ENCODE results near the gene BCAT1.

BCAT1 gene

DNA sequence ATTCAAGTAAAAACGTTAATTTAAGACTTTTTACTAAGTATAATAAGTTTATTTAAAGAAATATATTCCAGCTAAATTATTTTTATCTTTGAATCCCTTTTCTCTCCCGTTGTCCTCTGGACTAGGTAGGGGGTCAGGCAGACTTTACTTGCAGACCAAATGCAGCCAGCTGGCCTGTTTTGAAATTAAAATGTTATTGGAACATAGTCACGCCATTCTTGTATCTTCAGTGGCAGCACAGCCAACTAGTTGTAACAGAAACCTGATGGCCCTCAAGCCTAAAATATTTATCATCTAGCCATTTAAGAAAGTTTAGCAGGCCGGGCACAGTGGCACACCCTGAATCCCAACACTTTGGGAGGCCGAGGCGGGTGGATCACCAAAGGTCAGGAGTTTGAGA is 52.7 kb downstream of the BCAT1 start:
- no peaks in the 10 kb centered on the region for H3K9me2 ChIP-seq (replicated peaks; ENCODE audit: control insufficient read depth, low read length)

DNA sequence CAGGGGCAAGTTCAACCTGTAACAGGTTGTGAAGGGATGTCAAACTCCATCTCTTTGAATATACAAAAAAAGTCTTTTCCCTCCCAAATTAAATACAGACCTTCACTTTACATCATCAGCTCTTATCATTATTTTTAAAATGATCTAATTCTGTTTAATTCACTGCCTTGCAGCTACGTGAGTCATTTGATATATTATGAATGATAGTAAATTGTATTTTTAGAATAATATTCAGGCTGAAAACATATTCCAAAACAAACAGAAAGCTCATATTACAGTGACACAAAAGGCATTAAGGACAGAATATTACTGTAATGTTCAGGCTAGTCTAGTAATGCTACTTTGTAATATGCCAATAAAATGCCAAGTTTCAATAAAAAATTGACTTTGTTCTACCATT is 53.3 kb downstream of the BCAT1 start:
- Histone ChIP-seq H3K4me1 (ENCODE audit: control insufficient read depth, low read length) (no peaks in the 10 kb centered on the region), H3K4me2 (ENCODE audit: low read length) (no peak overlapping the region), H3K9me3 (ENCODE audit: control insufficient read depth, insufficient read depth, low read length) (no peaks in the 10 kb centered on the region), H3K9me2 (replicated peaks; ENCODE audit: control insufficient read depth, low read length) (no peaks in the 10 kb centered on the region), H3F3A (ENCODE audit: control insufficient read depth, insufficient read depth) (0 out of 2 replicates have a peak, but pooled peaks cover 5% of the 10 kb centered on the region), H3K27ac (ENCODE audit: low read depth, low read length) (no peak overlapping the region), H3K79me2 (ENCODE audit: control insufficient read depth, low read length) (peaks cover 52% of the 10 kb centered on the region), H3K4me3 (ENCODE audit: low read length) (no peak overlapping the region), H3K27me3 (ENCODE audit: control insufficient read depth, low read length) (no peaks in the 10 kb centered on the region), H3K36me3 (ENCODE audit: control insufficient read depth, low read length) (peaks cover 69% of the 10 kb centered on the region), H4K20me1 (ENCODE audit: control insufficient read depth, insufficient read depth, low read depth, low read length) (0 out of 2 replicates have a peak, but pooled peaks cover 6% of the 10 kb centered on the region)
- TF ChIP-seq EZH2phosphoT487 (IDR thresholded peaks at IDR 0.05; ENCODE audit: borderline replicate concordance, low read length), result no peak
- TF ChIP-seq, protein P1, sequence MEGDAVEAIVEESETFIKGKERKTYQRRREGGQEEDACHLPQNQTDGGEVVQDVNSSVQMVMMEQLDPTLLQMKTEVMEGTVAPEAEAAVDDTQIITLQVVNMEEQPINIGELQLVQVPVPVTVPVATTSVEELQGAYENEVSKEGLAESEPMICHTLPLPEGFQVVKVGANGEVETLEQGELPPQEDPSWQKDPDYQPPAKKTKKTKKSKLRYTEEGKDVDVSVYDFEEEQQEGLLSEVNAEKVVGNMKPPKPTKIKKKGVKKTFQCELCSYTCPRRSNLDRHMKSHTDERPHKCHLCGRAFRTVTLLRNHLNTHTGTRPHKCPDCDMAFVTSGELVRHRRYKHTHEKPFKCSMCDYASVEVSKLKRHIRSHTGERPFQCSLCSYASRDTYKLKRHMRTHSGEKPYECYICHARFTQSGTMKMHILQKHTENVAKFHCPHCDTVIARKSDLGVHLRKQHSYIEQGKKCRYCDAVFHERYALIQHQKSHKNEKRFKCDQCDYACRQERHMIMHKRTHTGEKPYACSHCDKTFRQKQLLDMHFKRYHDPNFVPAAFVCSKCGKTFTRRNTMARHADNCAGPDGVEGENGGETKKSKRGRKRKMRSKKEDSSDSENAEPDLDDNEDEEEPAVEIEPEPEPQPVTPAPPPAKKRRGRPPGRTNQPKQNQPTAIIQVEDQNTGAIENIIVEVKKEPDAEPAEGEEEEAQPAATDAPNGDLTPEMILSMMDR (IDR thresholded peaks at IDR 0.05; ENCODE audit: low read depth, low read length, poor library complexity, severe bottlenecking), result no peak

More for the DNA sequence above, 52.7 kb downstream of the BCAT1 start:
- Histone ChIP-seq H3K79me2 (ENCODE audit: control insufficient read depth, low read length) (peaks cover 55% of the 10 kb centered on the region), H3K9me3 (ENCODE audit: control insufficient read depth, insufficient read depth, low read length) (no peaks in the 10 kb centered on the region), H3K27ac (ENCODE audit: low read depth, low read length) (no peak overlapping the region), H4K20me1 (ENCODE audit: control insufficient read depth, insufficient read depth, low read depth, low read length) (0 out of 2 replicates have a peak, but pooled peaks cover 6% of the 10 kb centered on the region), H3K27me3 (ENCODE audit: control insufficient read depth, low read length) (no peaks in the 10 kb centered on the region), H3K36me3 (ENCODE audit: control insufficient read depth, low read length) (peaks cover 69% of the 10 kb centered on the region), H3F3A (ENCODE audit: control insufficient read depth, insufficient read depth) (0 out of 2 replicates have a peak, but pooled peaks cover 5% of the 10 kb centered on the region), H3K4me2 (ENCODE audit: low read length) (no peak overlapping the region), H3K4me1 (ENCODE audit: control insufficient read depth, low read length) (no peaks in the 10 kb centered on the region), H3K4me3 (ENCODE audit: low read length) (no peak overlapping the region)
- TF ChIP-seq, protein P1 (IDR thresholded peaks at IDR 0.05; ENCODE audit: low read depth, low read length, poor library complexity, severe bottlenecking), result no peak

DNA sequence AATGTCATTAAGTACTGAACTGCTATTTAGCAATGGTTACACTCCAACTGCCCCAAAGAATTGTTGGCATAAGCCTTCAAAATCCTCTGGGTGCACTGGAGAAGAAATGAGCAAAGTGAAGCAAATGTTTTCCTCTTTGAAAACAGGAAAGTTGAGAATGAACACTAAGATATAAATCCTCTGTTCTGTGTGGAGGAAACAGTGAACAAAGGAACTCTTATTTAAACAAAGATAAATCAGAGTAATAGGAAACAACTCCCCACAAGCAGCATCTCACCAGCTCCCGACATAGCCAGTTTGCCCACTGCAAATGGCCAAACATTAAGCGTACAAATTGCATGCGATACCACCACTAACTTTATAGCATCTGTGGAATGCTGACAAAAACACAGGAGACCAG is 54.0 kb downstream of the BCAT1 start:
- Histone ChIP-seq H3K4me2 (ENCODE audit: low read length) (no peak overlapping the region), H3K36me3 (ENCODE audit: control insufficient read depth, low read length) (peaks cover 68% of the 10 kb centered on the region), H3K79me2 (ENCODE audit: control insufficient read depth, low read length) (peaks cover 46% of the 10 kb centered on the region), H3K27ac (ENCODE audit: low read depth, low read length) (no peak overlapping the region), H3K4me3 (ENCODE audit: low read length) (no peak overlapping the region), H3F3A (ENCODE audit: control insufficient read depth, insufficient read depth) (0 out of 2 replicates have a peak, but pooled peaks cover 5% of the 10 kb centered on the region), H4K20me1 (ENCODE audit: control insufficient read depth, insufficient read depth, low read depth, low read length) (0 out of 2 replicates have a peak, but pooled peaks cover 6% of the 10 kb centered on the region), H3K9me3 (ENCODE audit: control insufficient read depth, insufficient read depth, low read length) (no peaks in the 10 kb centered on the region), H3K27me3 (ENCODE audit: control insufficient read depth, low read length) (no peaks in the 10 kb centered on the region), H3K4me1 (ENCODE audit: control insufficient read depth, low read length) (no peaks in the 10 kb centered on the region), H3K9me2 (replicated peaks; ENCODE audit: control insufficient read depth, low read length) (no peaks in the 10 kb centered on the region)
- TF ChIP-seq, protein P1 (IDR thresholded peaks at IDR 0.05; ENCODE audit: low read depth, low read length, poor library complexity, severe bottlenecking), result no peak
- TF ChIP-seq EZH2phosphoT487 (IDR thresholded peaks at IDR 0.05; ENCODE audit: borderline replicate concordance, low read length), result no peak

Measured in DOHH2 (cell line).